ENCODE data around the gene RTN4RL1.

GRCh38 chr17:2074919-2075318 is 49.8 kb upstream of the RTN4RL1 start:
- TF ChIP-seq CTCF (optimal IDR thresholded peaks at IDR 0.05 in 1 of 3, IDR thresholded peaks at IDR 0.05 in 1 of 3, conservative IDR thresholded peaks at IDR 0.05 in 1 of 3; ENCODE audit: extremely low read depth in 1 of 3, insufficient read depth in 2 of 3, low read length in 3 of 3) (no peak), EZH2 (IDR thresholded peaks at IDR 0.05; ENCODE audit: low read length) (no peak)

Measured in keratinocyte (primary cell).